ENCODE measurements around the gene AOC3. TPM values are rescaled to one million over a fixed set of nuclear protein-coding genes. Genes with fewer than 3 reads are reported as not detected.

AOC3 gene
- total and polyA plus RNA-seq, 2 of the 8 experiments (the other 6 are each of a cell fraction or from before 2014, with no cell fraction given), result 2.5 to 2.7 TPM

- no peaks in the 10 kb centered on the region for H3K79me1 ChIP-seq (ENCODE audit: low read depth, low read length)
- no peak overlapping the region for H3K4me3 ChIP-seq (ENCODE audit: extremely low read depth in 1 of 4, insufficient read depth in 2 of 4, low read depth in 3 of 4, low read length in 4 of 4)
- no peak overlapping the region for H2BK5ac ChIP-seq (ENCODE audit: low read depth, low read length)
- H3K79me2 ChIP-seq (ENCODE audit: control insufficient read depth in 1 of 2, insufficient read depth in 2 of 2, low read length in 2 of 2), result no peaks in the 10 kb centered on the region
- no peak overlapping the region for H2BK12ac ChIP-seq (ENCODE audit: low read depth, low read length)
- no peak overlapping the region for H3K18ac ChIP-seq (ENCODE audit: extremely low read depth, low read length)
- no peak overlapping the region for H2AK5ac ChIP-seq (ENCODE audit: low read depth, low read length)
- FAIRE-seq (no peak), DNase-seq (ENCODE audit: low read depth in 1 of 2, low spot score in 2 of 2) (no peak)
- H4K20me1 ChIP-seq (replicated peaks in 1 of 2; ENCODE audit: control insufficient read depth in 1 of 2, insufficient read depth in 2 of 2, low read length in 2 of 2), result no peaks in the 10 kb centered on the region
- H3K23me2 ChIP-seq (ENCODE audit: low read depth, low read length), result no peaks in the 10 kb centered on the region
- no peak for TF ChIP-seq TCF12 (IDR thresholded peaks at IDR 0.05; ENCODE audit: low read depth, low read length)
- TF ChIP-seq HDAC6 (IDR thresholded peaks at IDR 0.05; ENCODE audit: low read depth, low read length), result no peak
- TF ChIP-seq ASH2L (IDR thresholded peaks at IDR 0.05; ENCODE audit: low read length), result no peak
- TF ChIP-seq GTF2F1 (IDR thresholded peaks at IDR 0.05; ENCODE audit: borderline replicate concordance, low read depth, low read length), result no peak
- TF ChIP-seq TEAD4 (IDR thresholded peaks at IDR 0.05; ENCODE audit: low read depth, low read length), result no peak
- no peak for TF ChIP-seq HDAC2 (IDR thresholded peaks at IDR 0.05; ENCODE audit: borderline replicate concordance in 1 of 2, low read depth in 2 of 2, low read length in 2 of 2)
- no peak for TF ChIP-seq FOSL1 (IDR thresholded peaks at IDR 0.05; ENCODE audit: insufficient read depth, low read depth, low read length)
- no peak for TF ChIP-seq RAD21 (IDR thresholded peaks at IDR 0.05 in 1 of 2, conservative IDR thresholded peaks at IDR 0.05 in 1 of 2; ENCODE audit: low read depth in 2 of 2, low read length in 2 of 2)
- TF ChIP-seq RFX5 (IDR thresholded peaks at IDR 0.05; ENCODE audit: borderline replicate concordance, low read depth, low read length), result no peak
- no peak for TF ChIP-seq JUN (IDR thresholded peaks at IDR 0.05; ENCODE audit: low read depth, low read length)
- TF ChIP-seq SUZ12 (IDR thresholded peaks at IDR 0.05; ENCODE audit: low read length), result no peak
- TF ChIP-seq BCL11A (IDR thresholded peaks at IDR 0.05; ENCODE audit: low read depth in 2 of 2, low read length in 2 of 2), result no peak
- no peak for TF ChIP-seq CBX5 (IDR thresholded peaks at IDR 0.05; ENCODE audit: low read depth, low read length)
- no peak overlapping the region for H3K14ac ChIP-seq (ENCODE audit: insufficient read length)
- H3K4me2 ChIP-seq (ENCODE audit: insufficient read depth in 1 of 2, low read depth in 2 of 2, low read length in 2 of 2), result no peak overlapping the region
- no peak overlapping the region for H3K9ac ChIP-seq (replicated peaks in 1 of 4; ENCODE audit: extremely low read depth in 1 of 4, low read depth in 3 of 4, low read length in 3 of 4)
- H3K27ac ChIP-seq (ENCODE audit: low read depth, low read length), result no peak overlapping the region
- no peak overlapping the region for H3K4ac ChIP-seq (replicated peaks; ENCODE audit: insufficient read length, low read depth, low read length)
- CTCF ChIA-PET (ENCODE audit: partially characterized antibody), result interaction anchor here (0.7 to 1.2 kb wide), 2 partner anchors 30 to 33 kb away, joined by 4 to 5 read pairs; no protein-coding TSS in a partner anchor
- H3K27me3 ChIP-seq (replicated peaks in 1 of 4; ENCODE audit: control insufficient read depth in 3 of 4, extremely low read depth in 1 of 4, insufficient read depth in 3 of 4, low read length in 3 of 4), result no peaks in the 10 kb centered on the region; a peak in 2 of 7 replicates
- 87% methylated on average over 6 of the region's 6 CpGs; no CpG with 5 or more reads in 1 of the 2 experiments for WGBS, 2 experiments (ENCODE audit: extremely low coverage in 1 of 2, insufficient coverage in 1 of 2, insufficient read length in 1 of 2, insufficient replicate concordance in 2 of 2, low coverage in 1 of 2, low lambda C conversion rate in 2 of 2, missing lambda C conversion rate in 1 of 2)
- POLR2A ChIA-PET (ENCODE audit: partially characterized antibody), result interaction anchor here (1.1 to 1.5 kb wide), 2 partner anchors 25 to 28 kb away, joined by 4 to 7 read pairs; partner anchors contain the start of gene AOC2
- no peak overlapping the region for H4K5ac ChIP-seq (ENCODE audit: insufficient read length, low read depth, low read length)
- H2BK120ac ChIP-seq (replicated peaks; ENCODE audit: low read depth, low read length), result no peak overlapping the region
- H3K36me3 ChIP-seq (ENCODE audit: control insufficient read depth in 2 of 4, insufficient read depth in 4 of 4, low read length in 3 of 4), result no peaks in the 10 kb centered on the region
- no peak overlapping the region for H4K91ac ChIP-seq (replicated peaks; ENCODE audit: insufficient read length, low read length)
- no peak overlapping the region for H4K8ac ChIP-seq (ENCODE audit: extremely low read depth, insufficient read depth, low read length)
- H2AFZ ChIP-seq (ENCODE audit: low read length), result no peak overlapping the region
- H3K4me1 ChIP-seq (replicated peaks in 1 of 4; ENCODE audit: control insufficient read depth in 3 of 4, insufficient read depth in 4 of 4, low read length in 3 of 4), result peaks cover 0 to 3% (median 1%) of the 10 kb centered on the region in 4 experiments; a peak in 3 of 7 replicates
- H2BK20ac ChIP-seq (ENCODE audit: low read length), result no peak overlapping the region
- H3K56ac ChIP-seq (replicated peaks; ENCODE audit: insufficient read length, low read depth, low read length), result no peak overlapping the region
- H3K9me3 ChIP-seq (ENCODE audit: insufficient read depth in 2 of 2, low read depth in 1 of 2, low read length in 1 of 2), result peaks cover 2 to 11% of the 10 kb centered on the region in 2 experiments; a peak in 1 of 4 replicates
- no peak overlapping the region for H2BK15ac ChIP-seq (ENCODE audit: low read length)
- no peak overlapping the region for H3K23ac ChIP-seq (ENCODE audit: insufficient read length)
These were observed 22.3 kb downstream of the AOC3 start for GRCh38 chr17:42873315-42873714.

All from H1 (cell line).